Progenitor cell of endocrine pancreas (in vitro differentiated cells): ENCODE data around the gene RING1. TPM values are rescaled to one million over a fixed set of nuclear protein-coding genes. Genes with fewer than 3 reads are reported as not detected.

Experiments used
- DNase-seq: peaks from one replicate; pipeline ENCODE4 v3.0.0; 2021; ENCODE audit warnings: low spot score; ENCODE audit not compliant: unreplicated experiment
- H3K27ac Mint-ChIP-seq: 2 replicates; pipeline ENCODE4 v1.8.0; 2021; ENCODE audit warnings: mild to moderate bottlenecking, moderate library complexity, mixed read lengths
- H3K27me3 Mint-ChIP-seq: 2 replicates; pipeline ENCODE4 v1.8.0; 2021; ENCODE audit warnings: mixed read lengths
- H3K36me3 Mint-ChIP-seq: 2 replicates; pipeline ENCODE4 v1.8.0; 2022; ENCODE audit warnings: mixed read lengths; ENCODE audit not compliant: insufficient read depth
- H3K4me1 Mint-ChIP-seq: 2 replicates; pipeline ENCODE4 v1.8.0; 2021; ENCODE audit warnings: low read depth, mixed read lengths
- H3K4me3 Mint-ChIP-seq: 2 replicates; pipeline ENCODE4 v1.8.0; 2021; ENCODE audit warnings: low read depth, mild to moderate bottlenecking, moderate library complexity, mixed read lengths
- H3K9me3 Mint-ChIP-seq: 2 replicates; pipeline ENCODE4 v1.8.0; 2021; ENCODE audit warnings: low read depth, mixed read lengths
- total RNA-seq: library from RNA; stranded (reverse); gene quantifications from 2 replicates; pipeline ENCODE4 v1.2.1, GENCODE V29; 2021
- TF ChIP-seq, protein P1 (sequence below): fragments of 200-600 bp; sonication (generic); IDR thresholded peaks from one replicate; pipeline ENCODE4 v1.5.0; 2021; ENCODE audit warnings: antibody characterized with exemption, mild to moderate bottlenecking; ENCODE audit not compliant: unreplicated experiment

RING1 gene
- total RNA-seq, 1 donor from 2014 or later: 62.4 TPM

DNA sequence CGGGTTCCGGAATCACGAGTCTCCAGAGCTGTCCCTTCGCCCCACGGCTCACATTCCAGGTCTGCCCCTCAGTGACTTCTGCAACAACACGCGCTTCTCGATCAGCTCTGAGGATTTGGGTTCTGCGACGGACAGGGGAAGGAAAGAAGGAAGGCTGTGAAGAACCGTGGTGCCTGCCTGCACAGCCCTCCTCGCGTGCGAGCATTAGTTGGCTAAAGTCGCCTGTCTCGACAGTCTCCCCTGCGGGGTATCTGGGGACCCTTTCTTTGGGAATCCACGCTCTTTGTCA, 40.3 kb downstream of the RING1 start:
- H3K9me3 Mint-ChIP-seq: no peaks in the 10 kb centered on the region
- H3K4me3 Mint-ChIP-seq: peak overlapping the region; percentile 73
- H3K27me3 Mint-ChIP-seq: peaks cover 18% of the 10 kb centered on the region
- TF ChIP-seq, protein P1, sequence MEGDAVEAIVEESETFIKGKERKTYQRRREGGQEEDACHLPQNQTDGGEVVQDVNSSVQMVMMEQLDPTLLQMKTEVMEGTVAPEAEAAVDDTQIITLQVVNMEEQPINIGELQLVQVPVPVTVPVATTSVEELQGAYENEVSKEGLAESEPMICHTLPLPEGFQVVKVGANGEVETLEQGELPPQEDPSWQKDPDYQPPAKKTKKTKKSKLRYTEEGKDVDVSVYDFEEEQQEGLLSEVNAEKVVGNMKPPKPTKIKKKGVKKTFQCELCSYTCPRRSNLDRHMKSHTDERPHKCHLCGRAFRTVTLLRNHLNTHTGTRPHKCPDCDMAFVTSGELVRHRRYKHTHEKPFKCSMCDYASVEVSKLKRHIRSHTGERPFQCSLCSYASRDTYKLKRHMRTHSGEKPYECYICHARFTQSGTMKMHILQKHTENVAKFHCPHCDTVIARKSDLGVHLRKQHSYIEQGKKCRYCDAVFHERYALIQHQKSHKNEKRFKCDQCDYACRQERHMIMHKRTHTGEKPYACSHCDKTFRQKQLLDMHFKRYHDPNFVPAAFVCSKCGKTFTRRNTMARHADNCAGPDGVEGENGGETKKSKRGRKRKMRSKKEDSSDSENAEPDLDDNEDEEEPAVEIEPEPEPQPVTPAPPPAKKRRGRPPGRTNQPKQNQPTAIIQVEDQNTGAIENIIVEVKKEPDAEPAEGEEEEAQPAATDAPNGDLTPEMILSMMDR: peak; percentile 1
- H3K4me1 Mint-ChIP-seq: peaks cover 18% of the 10 kb centered on the region
- no peak for DNase-seq
- H3K27ac Mint-ChIP-seq: peak overlapping the region; percentile 49
- H3K36me3 Mint-ChIP-seq: peaks cover 14% of the 10 kb centered on the region

DNA sequence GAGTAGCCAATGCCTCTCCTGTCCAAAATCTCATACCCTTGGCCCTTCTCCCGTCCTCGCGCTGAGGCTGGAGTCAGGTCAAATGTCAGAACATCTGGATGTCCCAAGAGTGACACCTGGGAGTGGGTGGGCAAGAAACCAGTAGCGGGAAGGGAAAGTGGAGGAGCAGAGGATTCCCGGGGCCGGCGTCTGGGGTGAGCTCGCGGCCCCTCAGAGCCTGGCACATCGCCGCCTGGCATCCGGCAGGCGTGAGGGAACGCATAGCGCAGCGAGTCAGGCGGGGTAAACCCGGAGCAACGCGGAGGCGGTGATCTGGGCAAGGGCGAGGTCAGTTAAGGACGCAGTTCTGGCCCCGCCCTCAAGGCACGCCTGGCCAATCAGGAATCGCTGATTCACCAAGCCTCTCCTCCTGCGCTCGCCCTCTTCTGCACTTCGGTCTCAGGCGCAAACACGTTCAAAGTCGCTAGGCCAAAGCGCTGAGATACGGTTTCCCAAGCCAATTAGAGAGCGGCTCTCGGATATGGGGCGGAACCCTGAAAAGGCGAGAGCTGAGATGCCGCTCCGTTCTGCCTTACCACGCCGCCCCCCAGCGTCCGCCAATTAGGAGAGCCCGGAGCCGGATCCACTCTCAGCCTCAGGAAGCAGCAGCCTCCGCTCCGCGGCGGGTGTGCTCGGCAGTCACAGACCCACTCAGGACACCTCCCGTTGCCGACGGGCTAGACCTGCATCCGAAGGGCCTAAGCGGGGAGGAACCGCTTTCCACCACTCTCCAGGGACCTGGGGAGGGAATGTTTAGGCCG, 40.8 kb downstream of the RING1 start:
- Mint-ChIP-seq H3K9me3 (no peaks in the 10 kb centered on the region), H3K4me1 (peaks cover 18% of the 10 kb centered on the region), H3K4me3 (peak overlapping the region; percentile 73), H3K27me3 (peaks cover 15% of the 10 kb centered on the region), H3K27ac (peak overlapping the region; percentile 78), H3K36me3 (peaks cover 14% of the 10 kb centered on the region)
- peak; percentile 83 for DNase-seq
- TF ChIP-seq, protein P1: no peak

DNA sequence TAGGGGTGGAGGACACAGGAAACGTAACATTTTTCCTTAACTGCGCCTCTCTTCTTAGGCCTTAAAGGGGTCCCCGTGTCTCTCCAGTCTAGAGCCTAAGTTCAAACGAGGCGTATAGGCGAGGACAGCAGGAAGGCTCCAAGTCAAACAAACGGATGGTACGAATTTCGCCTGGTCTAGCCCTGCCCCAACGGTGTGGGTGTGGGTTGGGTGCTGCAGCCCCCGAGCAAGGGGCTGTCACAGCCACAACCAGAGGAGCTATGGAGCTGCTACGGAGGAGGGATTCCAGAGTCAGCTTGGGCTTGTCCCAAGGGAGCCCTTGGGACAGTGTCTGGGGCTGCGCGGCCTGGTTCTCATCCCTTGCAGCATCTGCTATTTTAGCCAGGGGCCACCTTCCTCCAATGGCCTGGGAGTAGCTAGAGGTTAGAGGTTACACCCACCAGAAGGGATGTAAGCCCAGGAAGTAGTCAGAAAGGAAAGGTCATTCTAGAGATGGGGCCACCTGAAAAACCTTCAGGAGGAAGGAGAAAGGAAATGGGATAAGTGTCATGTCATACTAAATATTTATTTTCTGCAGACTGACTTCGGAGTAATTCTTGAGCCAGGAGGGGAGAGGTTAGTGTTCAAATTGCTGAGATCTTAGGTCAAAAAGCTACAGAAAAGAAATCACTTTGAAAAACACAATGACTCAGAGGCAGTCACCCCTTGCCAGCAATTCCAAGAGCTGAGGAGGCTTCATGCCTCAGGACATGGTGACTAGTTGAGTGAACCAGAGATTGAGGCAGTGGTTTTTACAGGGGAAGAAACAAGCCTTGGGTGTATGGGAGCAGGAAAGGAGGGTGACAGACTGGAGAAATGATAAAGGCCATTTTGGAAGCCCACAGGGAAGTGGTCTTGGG, 41.7 kb downstream of the RING1 start:
- peaks cover 14% of the 10 kb centered on the region for H3K36me3 Mint-ChIP-seq
- peaks cover 18% of the 10 kb centered on the region for H3K4me1 Mint-ChIP-seq
- H3K4me3 Mint-ChIP-seq: peak overlapping the region; percentile 73
- no peak for DNase-seq
- TF ChIP-seq, protein P1: no peak
- H3K27me3 Mint-ChIP-seq: peaks cover 15% of the 10 kb centered on the region
- no peaks in the 10 kb centered on the region for H3K9me3 Mint-ChIP-seq
- H3K27ac Mint-ChIP-seq: peak overlapping the region; percentile 49

DNA sequence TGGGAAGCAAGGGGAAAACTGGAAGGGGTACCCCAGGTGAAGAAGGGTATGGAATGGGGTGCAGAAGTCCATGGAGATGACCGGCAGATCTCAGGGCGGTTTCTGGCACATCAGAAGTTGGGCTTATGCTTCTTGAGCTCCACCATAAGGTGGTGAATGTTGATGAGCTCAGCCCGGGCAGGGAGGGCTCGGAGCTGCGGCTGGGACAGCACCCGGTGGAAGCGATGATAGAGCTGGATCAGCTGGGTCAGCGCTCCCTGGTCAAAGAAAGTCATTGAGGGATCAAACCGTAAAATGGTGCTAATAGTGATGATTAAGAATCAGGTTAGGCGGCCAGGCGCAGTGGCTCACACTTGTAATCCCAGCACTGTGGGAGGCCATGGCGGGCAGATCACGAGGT, 42.4 kb downstream of the RING1 start:
- TF ChIP-seq, protein P1: no peak
- Mint-ChIP-seq H3K27me3 (peaks cover 15% of the 10 kb centered on the region), H3K9me3 (no peaks in the 10 kb centered on the region), H3K27ac (no peak overlapping the region), H3K4me3 (no peak overlapping the region), H3K36me3 (peaks cover 15% of the 10 kb centered on the region), H3K4me1 (peaks cover 18% of the 10 kb centered on the region)
- no peak for DNase-seq

DNA sequence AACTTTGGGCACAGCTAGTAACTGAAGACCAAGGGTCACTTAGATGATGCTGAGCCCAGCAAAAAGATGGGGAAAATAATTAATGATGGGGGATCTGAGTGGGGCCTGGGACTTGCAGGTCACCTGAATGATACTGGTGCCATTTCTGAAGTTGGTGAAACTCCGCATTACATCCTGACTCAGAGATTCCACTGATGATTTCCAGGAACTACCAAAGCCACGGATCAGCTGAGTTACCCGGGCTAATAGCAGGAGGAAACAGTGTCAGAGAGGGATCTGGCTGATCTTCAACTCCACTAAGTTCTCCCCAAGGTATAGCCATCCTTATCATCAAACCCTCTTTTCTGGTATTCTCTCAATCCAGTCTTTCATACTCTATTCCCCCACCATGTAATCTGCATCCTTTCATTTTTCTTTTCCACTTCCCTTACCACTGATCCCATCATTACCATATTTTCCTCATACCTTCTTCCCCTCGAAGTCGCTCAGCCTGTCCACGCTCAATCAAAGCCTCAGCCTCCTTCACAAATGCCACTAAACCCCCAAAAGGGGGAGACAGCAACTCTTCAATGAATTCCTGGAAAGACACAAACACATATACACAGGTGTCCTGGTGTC, 43.2 kb downstream of the RING1 start:
- Mint-ChIP-seq H3K36me3 (peaks cover 17% of the 10 kb centered on the region), H3K9me3 (no peaks in the 10 kb centered on the region), H3K4me1 (peaks cover 18% of the 10 kb centered on the region), H3K27ac (no peak overlapping the region), H3K4me3 (no peak overlapping the region), H3K27me3 (peaks cover 8% of the 10 kb centered on the region)
- DNase-seq: no peak
- TF ChIP-seq, protein P1: no peak
